ENCODE data around the gene GHDC. TPM values are rescaled to one million over a fixed set of nuclear protein-coding genes. Genes with fewer than 3 reads are reported as not detected.

GHDC gene
- total and polyA plus RNA-seq, 2 of the 8 experiments (the other 6 are each of a cell fraction or from before 2014, with no cell fraction given) = 7.4 to 8.1 TPM

DNA sequence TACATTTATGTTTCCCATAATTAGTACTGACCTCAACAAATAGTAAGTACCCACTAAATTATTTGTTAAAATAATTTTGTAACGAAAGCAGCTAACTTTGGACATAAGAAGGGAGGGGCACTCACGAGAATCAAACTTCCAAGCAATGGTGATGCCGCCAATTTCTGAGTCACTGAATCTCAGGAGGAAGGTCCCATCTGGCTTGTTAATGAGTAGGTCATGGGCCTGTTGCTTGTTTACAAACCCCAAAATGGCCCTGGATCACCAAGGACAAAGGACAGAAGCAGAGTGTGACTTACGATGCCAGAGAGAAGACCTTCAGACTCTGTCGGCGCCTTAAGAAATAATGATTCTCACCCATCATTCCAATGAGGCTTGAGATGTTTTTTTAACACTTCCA, 15.8 kb upstream of the GHDC start (continued):
- TF ChIP-seq, protein P1, sequence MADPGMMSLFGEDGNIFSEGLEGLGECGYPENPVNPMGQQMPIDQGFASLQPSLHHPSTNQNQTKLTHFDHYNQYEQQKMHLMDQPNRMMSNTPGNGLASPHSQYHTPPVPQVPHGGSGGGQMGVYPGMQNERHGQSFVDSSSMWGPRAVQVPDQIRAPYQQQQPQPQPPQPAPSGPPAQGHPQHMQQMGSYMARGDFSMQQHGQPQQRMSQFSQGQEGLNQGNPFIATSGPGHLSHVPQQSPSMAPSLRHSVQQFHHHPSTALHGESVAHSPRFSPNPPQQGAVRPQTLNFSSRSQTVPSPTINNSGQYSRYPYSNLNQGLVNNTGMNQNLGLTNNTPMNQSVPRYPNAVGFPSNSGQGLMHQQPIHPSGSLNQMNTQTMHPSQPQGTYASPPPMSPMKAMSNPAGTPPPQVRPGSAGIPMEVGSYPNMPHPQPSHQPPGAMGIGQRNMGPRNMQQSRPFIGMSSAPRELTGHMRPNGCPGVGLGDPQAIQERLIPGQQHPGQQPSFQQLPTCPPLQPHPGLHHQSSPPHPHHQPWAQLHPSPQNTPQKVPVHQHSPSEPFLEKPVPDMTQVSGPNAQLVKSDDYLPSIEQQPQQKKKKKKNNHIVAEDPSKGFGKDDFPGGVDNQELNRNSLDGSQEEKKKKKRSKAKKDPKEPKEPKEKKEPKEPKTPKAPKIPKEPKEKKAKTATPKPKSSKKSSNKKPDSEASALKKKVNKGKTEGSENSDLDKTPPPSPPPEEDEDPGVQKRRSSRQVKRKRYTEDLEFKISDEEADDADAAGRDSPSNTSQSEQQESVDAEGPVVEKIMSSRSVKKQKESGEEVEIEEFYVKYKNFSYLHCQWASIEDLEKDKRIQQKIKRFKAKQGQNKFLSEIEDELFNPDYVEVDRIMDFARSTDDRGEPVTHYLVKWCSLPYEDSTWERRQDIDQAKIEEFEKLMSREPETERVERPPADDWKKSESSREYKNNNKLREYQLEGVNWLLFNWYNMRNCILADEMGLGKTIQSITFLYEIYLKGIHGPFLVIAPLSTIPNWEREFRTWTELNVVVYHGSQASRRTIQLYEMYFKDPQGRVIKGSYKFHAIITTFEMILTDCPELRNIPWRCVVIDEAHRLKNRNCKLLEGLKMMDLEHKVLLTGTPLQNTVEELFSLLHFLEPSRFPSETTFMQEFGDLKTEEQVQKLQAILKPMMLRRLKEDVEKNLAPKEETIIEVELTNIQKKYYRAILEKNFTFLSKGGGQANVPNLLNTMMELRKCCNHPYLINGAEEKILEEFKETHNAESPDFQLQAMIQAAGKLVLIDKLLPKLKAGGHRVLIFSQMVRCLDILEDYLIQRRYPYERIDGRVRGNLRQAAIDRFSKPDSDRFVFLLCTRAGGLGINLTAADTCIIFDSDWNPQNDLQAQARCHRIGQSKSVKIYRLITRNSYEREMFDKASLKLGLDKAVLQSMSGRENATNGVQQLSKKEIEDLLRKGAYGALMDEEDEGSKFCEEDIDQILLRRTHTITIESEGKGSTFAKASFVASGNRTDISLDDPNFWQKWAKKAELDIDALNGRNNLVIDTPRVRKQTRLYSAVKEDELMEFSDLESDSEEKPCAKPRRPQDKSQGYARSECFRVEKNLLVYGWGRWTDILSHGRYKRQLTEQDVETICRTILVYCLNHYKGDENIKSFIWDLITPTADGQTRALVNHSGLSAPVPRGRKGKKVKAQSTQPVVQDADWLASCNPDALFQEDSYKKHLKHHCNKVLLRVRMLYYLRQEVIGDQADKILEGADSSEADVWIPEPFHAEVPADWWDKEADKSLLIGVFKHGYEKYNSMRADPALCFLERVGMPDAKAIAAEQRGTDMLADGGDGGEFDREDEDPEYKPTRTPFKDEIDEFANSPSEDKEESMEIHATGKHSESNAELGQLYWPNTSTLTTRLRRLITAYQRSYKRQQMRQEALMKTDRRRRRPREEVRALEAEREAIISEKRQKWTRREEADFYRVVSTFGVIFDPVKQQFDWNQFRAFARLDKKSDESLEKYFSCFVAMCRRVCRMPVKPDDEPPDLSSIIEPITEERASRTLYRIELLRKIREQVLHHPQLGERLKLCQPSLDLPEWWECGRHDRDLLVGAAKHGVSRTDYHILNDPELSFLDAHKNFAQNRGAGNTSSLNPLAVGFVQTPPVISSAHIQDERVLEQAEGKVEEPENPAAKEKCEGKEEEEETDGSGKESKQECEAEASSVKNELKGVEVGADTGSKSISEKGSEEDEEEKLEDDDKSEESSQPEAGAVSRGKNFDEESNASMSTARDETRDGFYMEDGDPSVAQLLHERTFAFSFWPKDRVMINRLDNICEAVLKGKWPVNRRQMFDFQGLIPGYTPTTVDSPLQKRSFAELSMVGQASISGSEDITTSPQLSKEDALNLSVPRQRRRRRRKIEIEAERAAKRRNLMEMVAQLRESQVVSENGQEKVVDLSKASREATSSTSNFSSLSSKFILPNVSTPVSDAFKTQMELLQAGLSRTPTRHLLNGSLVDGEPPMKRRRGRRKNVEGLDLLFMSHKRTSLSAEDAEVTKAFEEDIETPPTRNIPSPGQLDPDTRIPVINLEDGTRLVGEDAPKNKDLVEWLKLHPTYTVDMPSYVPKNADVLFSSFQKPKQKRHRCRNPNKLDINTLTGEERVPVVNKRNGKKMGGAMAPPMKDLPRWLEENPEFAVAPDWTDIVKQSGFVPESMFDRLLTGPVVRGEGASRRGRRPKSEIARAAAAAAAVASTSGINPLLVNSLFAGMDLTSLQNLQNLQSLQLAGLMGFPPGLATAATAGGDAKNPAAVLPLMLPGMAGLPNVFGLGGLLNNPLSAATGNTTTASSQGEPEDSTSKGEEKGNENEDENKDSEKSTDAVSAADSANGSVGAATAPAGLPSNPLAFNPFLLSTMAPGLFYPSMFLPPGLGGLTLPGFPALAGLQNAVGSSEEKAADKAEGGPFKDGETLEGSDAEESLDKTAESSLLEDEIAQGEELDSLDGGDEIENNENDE (IDR thresholded peaks at IDR 0.05; ENCODE audit: insufficient replicate concordance, low read length) = no peak
- TF ChIP-seq JUN (IDR thresholded peaks at IDR 0.05; ENCODE audit: low read depth, low read length) (no peak), RFX5 (IDR thresholded peaks at IDR 0.05; ENCODE audit: borderline replicate concordance, low read depth, low read length) (no peak), TAF1 (IDR thresholded peaks at IDR 0.05; ENCODE audit: low read depth, low read length) (no peak)
